NCI-H1436 (cell line): Measurements from ENCODE around the gene GPATCH8.
A peak's percentile ranks its signal among the peaks of the same experiment; 100 is the strongest.
"Not testable (repeated sequence)": the region's sequence is repeated elsewhere in the genome, so short reads cannot be mapped to it uniquely, and the experiment has no call there.

Source experiments
- DNase-seq: peaks from one replicate; lab custom pipeline; 2025; lab: John Stamatoyannopoulos, UW

Gene GPATCH8

DNA sequence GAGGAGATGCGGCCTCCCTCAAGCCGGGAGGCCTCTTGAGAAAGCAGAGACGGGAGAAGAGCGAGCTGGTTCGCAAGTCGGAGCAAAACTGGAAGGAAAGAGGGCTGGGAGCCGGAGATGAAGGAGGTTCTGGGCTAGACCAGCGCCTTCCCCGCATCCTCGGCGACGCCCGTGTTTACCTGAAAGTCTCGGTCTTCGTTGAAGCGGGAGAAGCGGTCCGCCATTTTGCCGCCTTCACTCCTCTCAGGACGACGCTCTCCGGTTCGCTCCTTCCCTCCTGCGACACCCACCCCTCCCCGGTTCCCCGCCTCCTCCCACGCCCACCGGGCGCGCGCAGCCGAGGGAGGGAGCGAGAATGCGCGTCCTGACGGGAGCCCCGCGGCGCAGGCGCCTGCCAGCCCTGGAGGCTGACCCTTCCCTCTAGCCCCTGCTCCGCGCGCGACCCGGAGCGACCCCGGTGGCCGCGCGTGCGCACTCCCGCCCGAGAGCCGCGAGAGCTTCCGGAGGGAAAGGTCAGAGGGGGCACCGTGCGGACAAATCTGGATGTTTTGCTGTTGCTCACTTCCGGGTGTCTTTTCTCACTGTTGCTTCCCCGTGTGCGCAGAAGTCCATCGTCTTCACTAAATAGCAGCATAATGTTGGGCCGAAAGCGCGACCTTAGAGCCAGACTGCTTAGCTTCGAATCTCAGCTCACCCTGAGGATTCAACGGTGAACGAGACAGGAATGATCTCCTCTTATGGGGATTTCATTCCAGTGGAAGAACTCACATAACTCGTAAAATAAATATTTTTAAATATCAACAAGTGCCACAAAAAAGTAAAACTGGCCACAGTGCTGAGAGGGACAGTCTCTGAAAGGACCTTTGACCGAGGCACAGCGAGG, at the start of gene GPATCH8:
GPATCH8 (minus strand) TSS at position 260 of the 883 bp plus-strand sequence; CDS start at position 224, 36 bp downstream.
- DNase-seq, result peak; percentile 96

DNA sequence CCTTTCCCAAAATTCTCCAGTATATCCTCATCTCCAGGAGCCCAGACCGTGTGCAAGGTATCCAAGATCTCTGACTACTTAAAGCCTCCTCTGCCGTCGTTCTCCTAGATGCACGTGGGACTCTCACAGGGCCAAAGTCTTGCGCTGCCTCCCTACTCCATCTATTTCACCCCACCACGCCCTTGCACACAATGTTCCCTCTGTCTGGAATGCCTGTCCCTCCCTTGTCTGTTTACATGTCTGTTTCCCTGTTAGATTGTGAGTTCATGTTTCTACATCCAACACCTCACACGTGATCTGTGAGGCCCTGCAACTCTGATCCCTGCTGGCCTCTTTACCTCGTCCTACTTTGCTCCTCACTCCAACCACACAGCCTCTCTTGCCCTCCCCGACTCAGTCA, 49.2 kb upstream of the GPATCH8 start:
- DNase-seq, result no peak

DNA sequence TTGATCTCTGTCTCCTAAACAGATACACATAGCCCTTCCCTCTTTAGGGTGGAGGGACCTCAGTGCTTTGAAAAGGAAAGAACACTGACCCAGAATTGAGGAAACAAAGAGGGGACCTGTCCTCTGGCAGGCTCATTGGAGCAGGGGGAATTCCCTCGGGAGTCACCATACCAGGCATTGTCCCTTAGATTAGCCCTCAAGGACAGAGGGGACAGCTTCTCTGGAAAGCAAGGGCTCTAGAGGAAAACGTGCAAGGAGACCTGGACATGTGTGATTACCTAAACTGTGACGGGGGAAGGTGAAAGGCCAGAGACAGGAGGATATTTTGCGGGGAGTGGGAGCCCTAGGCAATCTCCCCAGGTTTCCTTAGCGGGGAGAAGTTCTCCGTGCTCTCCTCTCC, 46.5 kb upstream of the GPATCH8 start:
- DNase-seq, result no peak

DNA sequence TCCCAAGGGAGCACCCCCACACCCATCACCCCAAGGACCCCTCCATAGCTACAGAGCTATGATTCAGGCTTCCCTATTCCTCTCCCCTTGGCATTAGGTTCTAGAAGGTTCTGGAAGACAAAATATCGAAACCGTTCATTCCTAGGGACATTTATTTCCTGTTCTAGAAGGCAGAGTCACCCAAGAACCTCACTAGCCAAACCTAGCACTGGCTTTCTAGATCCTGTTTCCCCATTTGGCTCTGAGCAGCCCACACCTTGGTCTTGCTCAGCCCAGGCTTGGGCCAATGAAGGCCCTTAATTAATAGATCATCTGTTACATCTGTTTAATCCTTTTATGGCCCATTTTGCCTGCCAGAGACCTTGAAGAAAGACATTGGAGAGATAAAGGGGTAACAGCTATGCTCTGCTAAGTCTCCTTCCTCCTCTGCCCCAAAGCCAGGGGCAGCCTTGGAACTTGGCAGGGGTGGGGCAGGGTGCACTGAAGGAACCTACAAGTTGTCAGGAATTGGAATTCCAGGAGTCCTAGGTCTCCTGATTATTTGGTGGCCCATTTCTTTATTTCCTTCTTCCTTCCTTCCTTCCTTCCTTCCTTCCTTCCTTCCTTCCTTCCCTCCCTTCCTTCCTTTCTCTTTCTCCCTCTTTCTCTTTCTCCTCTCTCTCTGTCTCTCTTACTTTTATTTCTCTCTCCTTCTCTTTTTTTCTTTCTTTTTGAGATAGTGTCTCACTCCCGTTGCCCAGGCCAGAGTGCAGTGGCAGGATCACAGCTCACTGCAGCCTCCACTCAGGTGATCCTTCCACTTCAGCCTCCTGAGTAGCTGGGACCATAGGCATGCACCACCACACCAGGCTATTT, 45.4 kb upstream of the GPATCH8 start:
- no peak for DNase-seq

DNA sequence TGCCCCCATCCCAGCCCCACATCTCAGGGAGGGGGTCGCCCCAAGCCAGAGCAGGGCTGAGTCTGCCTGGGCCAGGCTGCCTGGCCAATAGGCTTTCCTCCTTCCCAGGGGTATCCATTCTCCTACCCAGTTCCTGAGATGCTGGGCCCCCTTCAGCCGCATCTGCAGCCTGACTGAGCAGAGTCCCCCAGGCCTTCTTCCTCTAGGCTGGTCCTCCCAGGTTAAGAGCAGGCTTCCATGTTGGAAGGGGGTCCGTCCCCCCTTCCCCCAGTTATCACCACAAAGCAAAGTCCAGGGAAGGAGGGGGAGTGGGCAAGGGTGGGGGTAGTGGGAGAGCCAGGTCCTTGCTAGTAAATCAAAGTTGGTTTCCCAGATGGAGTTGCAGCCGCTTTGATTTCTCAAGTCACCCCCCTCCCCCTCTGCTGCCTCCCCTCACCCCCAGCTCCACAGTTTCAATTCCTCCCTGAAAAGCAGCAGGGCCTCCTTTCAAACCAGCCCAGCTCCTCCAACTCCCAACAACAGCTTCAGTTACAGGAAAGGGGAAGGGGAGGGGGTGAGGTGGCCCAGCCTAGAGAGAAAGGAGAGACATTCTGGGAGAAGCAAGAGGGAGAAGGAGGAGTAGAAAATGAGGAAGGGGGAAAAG, 44.5 kb upstream of the GPATCH8 start:
- no peak for DNase-seq

DNA sequence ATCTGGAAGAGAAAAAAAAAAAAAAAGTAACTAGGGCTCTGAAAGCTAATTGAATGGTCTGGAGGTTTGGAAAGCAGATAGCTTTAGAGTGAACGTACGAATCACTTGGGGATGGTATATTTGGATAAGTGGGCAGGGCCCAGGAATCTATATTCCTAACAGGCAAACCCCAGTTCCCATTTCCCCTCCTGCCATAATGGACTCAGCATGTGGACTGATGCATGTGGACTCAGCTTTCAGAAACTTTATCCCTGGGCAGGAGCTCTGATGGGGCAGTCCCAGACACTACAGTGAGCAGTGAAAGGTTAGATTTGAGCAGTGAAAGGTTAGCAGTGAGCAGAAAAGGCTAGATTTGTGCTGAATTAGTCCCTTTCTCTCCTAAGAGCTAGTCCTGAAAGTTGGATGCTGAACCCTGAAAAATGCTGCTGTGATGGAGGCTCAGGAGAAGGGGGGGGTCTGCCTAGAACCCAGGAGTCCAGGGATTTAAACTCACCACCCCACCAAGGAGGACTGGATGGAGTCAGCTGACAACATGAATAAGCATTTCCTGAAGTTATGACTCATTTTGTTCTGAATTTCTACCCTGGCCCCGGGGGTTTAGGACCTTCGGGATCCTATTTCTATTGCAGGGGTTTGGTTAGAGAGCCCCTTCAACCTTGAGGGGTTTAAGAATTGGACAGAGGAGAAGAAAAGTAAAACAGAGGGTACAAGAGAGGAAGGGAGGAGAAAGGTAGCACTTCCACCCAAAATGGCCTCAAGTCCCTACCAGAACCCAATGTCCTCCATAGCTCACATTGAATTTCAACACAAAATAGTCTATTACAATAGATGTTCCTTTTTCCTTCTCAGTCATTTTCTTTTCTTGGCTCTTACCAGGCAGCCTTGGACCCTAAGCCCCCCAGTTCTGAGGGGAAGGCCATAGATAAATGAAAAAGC, 43.7 kb upstream of the GPATCH8 start:
- DNase-seq, result no peak

DNA sequence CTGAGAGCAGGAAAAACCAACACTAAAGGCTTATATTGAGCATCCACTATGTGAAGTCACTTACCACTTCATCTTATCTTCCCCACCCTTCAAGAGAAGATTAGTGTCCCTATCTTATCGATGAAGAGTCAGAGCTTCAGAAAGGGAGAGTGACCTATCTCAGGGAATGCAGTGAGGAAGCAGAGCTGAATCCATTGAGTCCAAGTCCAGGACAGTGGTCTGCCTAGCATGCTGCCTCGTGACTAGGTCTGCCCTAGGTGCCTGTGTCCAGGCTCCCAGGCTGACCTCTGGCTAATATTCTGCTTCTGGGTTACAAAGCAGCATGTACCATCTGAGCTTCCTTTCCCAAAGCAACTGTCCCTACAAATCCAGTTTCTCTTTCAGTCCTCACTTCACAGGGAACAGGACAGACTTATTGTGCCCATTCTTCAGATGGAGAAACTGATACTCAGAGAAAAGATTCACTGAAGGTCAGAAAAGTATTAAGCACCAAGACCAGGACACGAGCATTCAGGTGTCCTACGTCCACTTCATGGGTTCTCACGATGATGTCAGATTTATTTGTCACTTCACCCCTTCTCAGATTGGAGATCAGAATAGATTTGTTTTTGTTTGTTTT, 40.8 kb upstream of the GPATCH8 start:
- no peak for DNase-seq

DNA sequence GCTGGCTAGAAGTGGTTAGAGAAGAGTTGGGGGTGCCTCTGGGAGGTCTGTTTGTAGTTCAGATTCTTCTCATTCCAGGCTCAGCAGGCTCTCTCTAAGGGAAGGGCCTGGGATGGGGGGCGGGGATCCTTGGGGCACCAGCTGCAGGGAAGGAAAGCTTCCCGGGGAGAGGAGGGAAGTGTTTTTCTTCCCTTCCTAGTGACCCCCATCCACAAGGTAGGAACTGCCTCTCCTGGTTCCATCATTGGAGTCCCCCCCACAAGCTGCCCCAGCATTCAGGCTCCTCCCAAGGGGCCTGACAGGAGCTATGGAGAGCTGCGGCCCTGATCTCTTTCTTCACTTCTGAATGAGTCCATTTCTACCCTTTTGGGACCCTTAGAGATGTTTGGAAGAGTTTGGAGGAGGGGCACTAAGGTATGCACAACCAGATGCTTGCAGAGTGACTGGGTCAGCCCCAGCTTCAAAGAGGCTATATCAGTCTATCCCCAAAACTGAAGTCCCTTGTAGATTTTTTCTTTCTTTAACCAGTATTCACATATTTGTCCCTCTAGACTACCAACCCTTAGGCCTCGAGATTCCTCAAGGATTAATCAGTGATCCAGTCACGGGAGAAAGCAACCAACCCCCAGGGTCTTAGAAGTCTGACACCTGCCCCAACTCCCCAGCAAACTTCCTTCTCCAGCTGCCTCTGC, 40.2 kb upstream of the GPATCH8 start:
- DNase-seq, result no peak

DNA sequence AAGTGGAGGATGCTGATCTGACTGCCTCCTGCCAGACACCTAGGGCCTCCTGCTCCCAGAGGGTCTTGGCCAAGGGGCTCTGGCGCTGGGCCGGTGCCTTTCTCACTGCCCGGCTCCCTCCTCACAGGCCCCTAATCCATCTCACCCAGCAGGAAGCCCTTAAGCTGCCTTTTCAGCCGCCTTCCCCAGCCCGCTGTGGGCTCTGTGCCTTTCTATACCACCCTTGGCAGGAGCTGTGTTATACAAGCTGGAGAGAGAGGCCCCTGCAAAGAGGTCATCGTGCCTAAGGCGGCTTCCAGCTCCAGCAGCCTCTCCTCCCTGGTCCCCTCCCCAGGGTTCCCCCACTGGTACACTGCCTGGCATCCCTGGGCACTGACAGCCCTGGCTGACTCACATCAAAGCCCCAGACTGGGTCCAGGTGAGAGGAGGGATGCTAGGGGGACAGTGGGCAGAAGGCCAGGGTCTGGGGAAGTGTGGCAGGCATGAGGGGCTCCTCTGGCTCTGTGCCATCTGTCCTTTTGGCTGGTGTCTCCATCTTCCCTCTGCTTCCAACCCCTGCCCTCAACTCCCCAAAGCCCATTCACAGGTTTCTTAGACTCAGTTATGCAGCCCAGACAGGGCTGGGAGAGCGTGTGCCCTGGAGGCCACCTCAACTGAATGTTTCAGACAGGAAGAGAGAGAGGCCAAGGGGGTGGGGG, 38.8 kb upstream of the GPATCH8 start:
- DNase-seq, result no peak

DNA sequence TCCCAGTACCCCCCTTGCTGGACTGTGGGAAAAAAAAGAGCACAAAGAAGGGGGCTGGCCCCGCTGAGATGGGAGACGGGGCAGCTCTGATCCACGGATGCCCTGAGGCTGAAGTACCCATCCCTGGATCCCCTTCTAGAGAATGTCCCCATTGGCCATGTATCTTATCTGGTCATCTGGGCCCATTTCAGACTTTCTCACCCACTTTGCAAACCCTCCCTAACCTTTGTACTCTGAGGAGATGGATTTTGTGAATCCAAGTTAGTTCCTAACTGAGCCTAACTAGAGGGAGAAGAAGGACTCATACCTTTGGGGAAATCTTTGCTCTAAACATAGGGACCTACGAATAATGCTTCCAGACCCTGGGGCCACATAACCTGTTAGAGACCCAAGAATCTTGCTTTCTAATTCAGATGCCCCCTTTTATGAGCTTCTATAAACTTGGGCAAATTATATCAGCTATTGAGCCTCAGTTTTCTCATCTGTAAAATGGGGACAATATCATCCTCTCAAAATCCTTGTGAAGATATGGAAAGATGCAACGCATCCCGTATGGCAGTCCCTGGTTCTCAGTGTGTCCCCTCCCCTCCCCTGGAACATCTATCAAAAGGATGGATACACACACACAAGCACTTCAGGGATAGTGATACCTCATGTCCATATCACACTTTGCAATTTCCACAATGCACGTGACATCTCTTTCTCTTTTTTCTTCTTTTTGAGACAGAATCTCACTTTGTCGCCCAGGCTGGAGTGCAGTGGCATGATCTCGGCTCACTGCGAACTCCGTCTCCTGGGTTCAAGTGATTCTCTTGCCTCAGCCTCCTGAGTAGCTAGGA, 37.3 kb upstream of the GPATCH8 start:
- no peak for DNase-seq

DNA sequence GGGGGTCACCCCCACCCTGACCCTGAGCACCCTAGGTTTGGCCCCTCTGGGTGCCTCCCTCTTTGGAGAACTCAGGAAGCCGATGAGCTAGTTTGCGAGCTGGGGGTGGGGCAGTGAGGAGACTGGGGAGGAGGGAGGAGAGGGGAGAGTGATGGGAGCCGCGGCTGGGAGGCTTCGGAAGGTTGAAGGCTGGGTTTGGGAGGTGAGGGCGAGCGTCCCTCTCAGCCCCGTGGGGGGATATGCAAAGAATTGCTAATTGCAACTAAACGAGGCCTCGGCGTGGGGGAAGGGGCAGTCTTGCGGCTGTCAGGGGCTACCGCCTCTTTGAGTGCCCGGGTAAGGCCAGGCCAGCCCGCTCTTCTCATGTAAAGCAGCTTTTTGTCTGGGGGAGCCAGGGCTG, 36.5 kb upstream of the GPATCH8 start:
- DNase-seq, result no peak

DNA sequence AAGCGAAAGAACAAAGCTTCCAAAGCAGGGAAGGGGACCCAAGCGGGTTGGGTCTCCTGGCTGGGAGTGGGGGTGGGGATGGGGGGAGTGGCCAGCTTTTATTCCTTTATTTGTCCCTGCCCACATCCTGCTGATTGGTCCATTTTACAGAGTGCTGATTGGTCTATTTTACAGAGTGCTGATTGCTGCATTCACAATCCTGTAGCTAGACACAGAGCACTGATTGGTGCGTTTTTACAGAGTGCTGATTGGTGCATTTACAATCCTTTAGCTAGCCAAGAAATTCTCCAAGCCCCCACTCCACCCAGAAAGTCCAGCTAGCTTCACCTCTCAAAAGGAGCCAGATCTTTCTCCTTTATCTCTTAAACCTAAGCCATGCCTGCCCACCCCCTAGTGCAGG, 34.7 kb upstream of the GPATCH8 start:
- not testable (repeated sequence) for DNase-seq

DNA sequence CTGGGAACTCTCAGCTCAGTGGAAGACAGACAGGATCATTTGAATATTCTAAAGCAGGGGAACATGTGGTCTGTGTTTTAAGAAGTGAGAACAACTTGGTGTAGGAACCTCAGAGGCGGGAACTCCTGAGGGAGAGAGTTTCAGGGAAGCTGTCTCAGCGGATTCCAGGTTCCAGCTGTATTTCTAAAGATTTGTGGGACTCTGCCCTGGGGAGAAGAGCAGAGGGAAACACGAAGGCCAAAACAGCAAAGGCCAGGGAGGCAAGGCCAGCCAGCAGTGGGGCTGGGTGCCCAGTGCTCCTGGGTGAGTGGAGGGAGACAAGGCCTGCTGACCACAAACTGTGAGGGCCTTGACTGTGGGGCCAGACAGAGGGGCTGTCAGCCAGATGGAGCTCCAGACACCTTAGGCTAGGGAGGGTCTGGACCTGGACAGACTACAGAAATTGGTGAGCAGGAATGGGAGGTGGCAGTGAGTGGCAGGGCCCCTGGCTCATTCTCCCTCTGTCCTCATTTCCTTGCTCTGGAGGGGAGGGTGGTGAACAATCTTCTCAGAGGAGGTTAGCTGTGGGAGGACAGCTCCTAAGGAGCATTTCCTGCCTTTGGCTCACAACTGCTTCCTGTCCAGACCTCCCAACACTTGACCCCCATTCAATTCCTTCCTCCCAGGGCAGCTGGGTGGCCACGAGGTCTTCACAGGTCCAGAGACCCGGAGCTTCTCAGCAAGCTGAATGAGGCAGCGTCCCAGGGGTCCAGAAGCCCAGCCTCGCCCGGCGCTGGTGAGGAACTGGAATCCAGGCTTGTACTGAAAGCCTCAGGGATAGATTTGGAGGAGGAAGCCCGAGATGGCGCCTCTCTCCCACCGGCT, 33.1 kb upstream of the GPATCH8 start:
- no peak for DNase-seq

DNA sequence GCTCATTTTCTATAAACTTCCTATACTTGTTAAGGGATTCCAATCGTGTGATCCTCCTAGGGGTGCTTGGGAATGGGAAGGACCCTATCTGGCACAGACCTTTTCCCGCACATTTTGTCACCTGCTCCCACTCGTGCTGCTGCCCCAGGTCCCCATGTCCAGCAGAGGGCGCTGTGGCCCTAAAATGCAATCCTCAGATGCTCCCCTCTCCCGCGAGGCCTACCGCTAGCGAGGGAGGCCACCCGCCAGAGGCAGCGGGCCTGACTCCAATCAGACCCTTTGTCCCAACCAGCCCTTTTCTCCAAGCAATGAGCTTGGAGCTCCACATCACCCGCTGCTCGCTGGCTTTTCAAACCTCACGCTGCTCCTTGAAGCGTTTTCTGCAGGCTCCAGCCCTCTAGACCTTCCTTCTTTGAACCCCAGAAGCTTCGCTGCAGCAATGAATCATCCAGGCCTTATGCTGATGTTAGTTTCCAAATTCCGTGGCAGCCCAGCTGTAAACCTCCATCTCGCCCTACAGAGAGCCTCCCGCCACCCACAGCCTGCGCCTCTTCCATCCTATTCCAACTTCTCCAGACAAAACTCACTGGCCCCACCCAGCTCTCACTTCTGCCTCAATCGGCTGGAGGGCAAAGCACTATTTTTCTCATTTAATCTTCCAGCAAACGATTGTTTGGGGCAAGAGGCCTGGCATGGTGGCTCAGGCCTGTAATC, 30.5 kb upstream of the GPATCH8 start:
- DNase-seq, result peak; percentile 95

DNA sequence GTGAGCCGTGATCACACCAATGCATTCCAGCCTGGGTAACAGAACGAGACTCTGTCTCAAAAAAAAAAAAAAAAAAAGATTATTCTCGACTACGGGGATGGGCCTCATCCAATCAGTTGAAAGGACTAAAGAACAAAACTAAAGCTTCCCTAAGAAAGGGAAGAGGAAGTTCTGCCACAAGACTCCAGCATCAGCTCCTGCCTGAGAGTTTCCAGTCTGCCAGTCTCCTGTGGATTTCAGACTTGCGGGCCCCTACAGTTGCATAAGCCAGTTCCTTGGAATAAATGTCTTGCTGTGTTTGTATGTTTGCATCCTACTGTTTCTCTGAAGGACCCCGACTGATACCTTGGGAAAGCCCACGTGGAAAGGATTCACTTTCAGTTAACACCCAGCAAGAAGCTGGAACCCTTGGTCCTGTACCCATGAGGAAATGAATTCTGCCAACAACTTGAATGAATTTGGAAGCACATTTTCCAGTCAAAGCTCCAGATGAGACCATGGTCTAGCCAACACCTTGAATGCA, 27.8 kb upstream of the GPATCH8 start:
- no peak for DNase-seq

DNA sequence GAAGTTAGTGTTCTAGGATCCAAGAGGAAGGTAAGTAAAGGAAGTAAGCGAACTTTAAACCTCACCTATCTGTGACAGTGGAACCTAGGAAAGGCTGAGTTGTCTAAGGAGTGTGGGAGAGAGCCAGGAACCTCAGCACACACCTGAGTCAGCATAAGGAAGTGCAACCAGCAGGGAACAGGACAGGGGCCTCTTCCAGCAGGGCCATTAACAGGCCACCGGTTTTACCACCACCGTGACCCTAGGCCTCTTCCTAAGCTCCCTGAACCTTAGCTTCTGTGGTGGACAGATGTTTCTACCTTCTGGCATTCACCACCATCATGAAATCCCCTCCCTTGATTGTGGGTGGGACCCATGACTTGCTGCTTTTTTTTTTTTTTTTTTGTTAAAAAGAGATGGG, 26.7 kb upstream of the GPATCH8 start:
- no peak for DNase-seq

DNA sequence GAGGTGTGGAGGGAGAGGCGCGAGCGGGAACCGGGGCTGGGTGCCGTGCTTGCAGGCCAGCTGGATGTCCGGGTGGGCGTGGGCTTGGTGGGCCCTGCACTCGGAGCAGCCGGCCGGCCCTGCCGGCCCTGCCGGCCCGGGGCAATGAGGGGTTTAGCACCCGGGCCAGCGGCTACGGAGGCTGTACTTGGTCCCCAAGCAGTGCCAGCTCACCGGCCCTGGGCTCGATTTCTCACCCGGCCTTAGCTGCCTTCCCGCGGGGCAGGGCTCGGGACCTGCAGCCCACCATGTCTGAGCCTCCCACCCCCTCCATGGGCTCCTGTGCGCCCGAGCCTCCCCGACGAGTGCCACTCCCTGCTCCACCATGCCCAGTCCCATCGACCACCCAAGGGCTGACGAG, 24.7 kb upstream of the GPATCH8 start:
- DNase-seq, result no peak
